ENCODE data around the gene ERFE. TPM values are rescaled to one million over a fixed set of nuclear protein-coding genes. Genes with fewer than 3 reads are reported as not detected.

ERFE gene
- total RNA-seq, 2 donors from 2014 or later, result 0.66 TPM; not detected in 1

DNA sequence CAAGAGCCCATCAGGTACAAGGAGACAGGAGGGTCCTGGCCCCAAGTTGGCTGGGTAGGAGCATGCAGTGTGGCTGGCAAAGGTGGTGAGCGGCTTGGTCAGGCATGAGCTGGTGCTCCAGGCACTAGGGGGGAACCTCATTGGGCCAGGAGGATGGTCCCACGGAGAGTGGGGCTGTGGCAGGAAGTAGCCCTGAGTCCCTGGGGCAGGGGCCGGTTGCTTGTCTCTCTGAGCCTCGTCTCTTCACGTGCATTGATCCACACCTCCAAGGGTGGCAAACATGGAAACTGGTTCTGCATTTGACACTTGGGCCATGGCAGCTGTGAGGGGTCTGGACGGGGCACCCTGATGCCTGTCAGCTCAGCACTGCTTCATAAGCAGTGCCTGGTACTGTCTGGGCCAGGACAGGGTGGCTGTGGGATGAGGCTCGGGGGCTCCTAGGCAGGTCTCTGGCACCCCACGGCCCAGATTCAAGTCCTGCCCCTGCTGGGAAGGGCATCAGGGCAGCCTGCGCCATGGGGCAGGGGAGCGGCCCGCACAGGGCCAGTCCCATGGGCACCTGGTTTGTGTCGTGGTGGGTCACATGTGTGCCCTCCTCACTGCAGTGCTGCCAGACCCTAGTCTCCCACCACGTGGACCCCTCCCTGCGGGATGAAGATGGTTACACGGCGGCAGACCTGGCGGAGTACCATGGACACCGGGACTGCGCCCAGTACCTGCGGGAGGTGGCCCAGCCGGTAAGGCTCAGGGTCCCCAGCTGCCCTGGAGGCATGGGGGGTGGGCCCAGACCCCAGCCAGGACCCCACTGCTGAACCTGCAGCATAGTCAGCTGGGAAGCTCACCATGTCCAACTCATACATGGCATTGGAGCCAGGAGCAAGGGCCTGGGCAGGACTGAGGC, 42.2 kb upstream of the ERFE start:
- Histone ChIP-seq H3K4me3 (no peak overlapping the region), H3K9me3 (no peaks in the 10 kb centered on the region), H3K27me3 (no peaks in the 10 kb centered on the region), H3K4me1 (peaks cover 27% of the 10 kb centered on the region), H3K36me3 (replicated peaks in 1 of 2; ENCODE audit: insufficient read depth in 1 of 2, low read depth in 2 of 2) (no peaks in the 10 kb centered on the region), H3K27ac (no peak overlapping the region)
- TF ChIP-seq, protein P1, sequence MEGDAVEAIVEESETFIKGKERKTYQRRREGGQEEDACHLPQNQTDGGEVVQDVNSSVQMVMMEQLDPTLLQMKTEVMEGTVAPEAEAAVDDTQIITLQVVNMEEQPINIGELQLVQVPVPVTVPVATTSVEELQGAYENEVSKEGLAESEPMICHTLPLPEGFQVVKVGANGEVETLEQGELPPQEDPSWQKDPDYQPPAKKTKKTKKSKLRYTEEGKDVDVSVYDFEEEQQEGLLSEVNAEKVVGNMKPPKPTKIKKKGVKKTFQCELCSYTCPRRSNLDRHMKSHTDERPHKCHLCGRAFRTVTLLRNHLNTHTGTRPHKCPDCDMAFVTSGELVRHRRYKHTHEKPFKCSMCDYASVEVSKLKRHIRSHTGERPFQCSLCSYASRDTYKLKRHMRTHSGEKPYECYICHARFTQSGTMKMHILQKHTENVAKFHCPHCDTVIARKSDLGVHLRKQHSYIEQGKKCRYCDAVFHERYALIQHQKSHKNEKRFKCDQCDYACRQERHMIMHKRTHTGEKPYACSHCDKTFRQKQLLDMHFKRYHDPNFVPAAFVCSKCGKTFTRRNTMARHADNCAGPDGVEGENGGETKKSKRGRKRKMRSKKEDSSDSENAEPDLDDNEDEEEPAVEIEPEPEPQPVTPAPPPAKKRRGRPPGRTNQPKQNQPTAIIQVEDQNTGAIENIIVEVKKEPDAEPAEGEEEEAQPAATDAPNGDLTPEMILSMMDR (IDR thresholded peaks at IDR 0.05), result no peak
- no peak for TF ChIP-seq POLR2A (IDR thresholded peaks at IDR 0.05)
- no peak for ATAC-seq
- intact Hi-C loops (cut with DNase I), result no loop called here
- WGBS, 2 donors, result 87 to 92% methylated on average over 3 to 20 of the region's 21 CpGs
- DNase-seq, result no peak

DNA sequence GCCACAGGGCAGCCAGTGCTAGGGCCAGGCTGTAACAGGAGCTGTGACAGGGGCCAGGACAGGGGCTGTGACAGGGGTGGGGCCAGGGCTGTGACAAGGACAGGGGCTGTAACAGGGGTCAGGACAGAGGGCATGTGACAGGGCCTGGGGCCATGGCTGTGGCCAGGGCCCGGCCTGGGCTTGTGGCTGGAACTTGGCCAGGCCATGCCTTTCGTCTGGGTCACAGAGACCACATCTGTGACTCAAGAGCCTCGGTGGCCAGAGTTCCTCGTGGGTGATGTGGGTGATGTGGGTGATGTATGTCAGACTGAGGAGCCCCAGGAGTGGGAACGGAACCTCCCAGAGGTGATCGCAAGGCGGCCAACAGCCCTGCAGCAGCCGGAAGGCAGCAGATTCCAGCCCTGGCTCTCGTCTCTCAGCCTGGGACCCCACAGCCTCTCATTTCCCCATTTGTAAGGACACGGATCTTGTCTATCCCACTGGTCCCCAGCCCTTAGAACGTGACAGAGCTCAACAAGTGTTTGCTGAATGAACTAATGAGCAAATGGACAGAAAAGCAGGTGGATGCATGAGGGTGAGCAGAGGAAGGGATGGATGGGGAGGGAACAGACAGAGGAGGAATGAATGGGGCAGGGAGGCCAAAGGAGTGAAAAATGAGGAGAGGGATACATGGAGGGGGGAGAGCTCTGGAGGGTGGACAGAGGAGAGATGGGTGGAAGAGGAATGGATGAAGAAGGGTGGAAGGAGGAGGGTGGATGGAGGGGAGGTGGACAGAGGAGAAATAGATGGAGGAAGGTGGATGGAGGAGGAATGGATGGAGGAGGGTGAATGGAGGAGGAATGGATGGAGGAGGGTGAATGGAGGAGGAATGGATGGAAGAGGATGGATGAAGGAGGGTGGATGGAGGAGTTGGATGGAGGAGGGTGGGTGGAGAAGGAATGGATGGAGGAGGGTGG, 41.3 kb upstream of the ERFE start:
- Histone ChIP-seq H3K36me3 (replicated peaks in 1 of 2; ENCODE audit: insufficient read depth in 1 of 2, low read depth in 2 of 2) (no peaks in the 10 kb centered on the region), H3K4me1 (peaks cover 27% of the 10 kb centered on the region), H3K27me3 (no peaks in the 10 kb centered on the region), H3K27ac (no peak overlapping the region), H3K9me3 (no peaks in the 10 kb centered on the region), H3K4me3 (no peak overlapping the region)
- ATAC-seq (no peak), DNase-seq (no peak)
- no peak for TF ChIP-seq POLR2A (IDR thresholded peaks at IDR 0.05)
- TF ChIP-seq, protein P1 (IDR thresholded peaks at IDR 0.05), result no peak
- intact Hi-C loops (cut with DNase I), result no loop called here
- 80 to 89% methylated on average over 3 to 10 of the region's 11 CpGs for WGBS, 2 donors

DNA sequence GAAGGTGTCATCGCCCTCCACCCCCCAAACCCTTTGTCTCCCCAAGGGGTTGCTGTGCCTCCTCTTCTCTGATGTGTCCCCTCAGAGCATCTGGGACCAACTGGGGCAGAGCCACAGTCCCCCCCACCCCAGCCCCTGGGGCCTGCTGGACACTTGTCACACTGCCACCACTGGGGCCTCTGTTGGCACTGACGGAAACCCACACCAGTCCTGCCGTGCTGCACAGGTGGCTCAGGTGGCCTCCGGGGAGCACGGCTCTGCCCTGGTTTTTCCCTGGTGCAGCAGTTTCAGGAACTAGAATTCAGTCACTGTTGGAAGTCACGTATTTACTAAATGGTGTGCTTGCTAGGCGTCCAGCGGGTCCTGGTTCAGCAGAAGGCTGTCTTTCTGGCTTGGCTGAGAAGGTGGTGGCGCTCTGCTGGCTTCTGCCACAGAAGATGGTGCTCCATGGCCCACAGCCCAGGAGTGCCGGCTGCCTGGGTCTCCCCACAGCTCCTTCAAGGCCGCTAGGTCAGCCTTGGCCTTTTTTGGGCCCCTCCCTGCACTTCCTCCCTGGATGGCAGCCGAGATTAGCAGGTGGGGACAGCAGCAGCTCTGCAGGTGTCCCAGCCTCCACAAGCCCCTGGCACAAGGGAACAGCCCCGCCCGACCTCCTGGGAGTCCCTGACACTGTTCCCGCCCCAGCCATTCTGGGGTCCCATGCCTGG, 38.9 kb upstream of the ERFE start:
- DNase-seq, result peak in 2 of 4 donors; percentile 36 to 41
- WGBS, 2 donors, result 55 to 70% methylated on average over 9 to 14 of the region's 15 CpGs
- intact Hi-C loops (cut with DNase I), result no loop called here
- no peaks in the 10 kb centered on the region for H3K27me3 ChIP-seq
- no peak for ATAC-seq
- H3K4me3 ChIP-seq, result no peak overlapping the region
- H3K4me1 ChIP-seq, result peaks cover 21% of the 10 kb centered on the region
- TF ChIP-seq, protein P1 (IDR thresholded peaks at IDR 0.05), result no peak
- no peak for TF ChIP-seq POLR2A (IDR thresholded peaks at IDR 0.05)
- no peaks in the 10 kb centered on the region for H3K9me3 ChIP-seq
- no peaks in the 10 kb centered on the region for H3K36me3 ChIP-seq (replicated peaks in 1 of 2; ENCODE audit: insufficient read depth in 1 of 2, low read depth in 2 of 2)
- H3K27ac ChIP-seq, result no peak overlapping the region

DNA sequence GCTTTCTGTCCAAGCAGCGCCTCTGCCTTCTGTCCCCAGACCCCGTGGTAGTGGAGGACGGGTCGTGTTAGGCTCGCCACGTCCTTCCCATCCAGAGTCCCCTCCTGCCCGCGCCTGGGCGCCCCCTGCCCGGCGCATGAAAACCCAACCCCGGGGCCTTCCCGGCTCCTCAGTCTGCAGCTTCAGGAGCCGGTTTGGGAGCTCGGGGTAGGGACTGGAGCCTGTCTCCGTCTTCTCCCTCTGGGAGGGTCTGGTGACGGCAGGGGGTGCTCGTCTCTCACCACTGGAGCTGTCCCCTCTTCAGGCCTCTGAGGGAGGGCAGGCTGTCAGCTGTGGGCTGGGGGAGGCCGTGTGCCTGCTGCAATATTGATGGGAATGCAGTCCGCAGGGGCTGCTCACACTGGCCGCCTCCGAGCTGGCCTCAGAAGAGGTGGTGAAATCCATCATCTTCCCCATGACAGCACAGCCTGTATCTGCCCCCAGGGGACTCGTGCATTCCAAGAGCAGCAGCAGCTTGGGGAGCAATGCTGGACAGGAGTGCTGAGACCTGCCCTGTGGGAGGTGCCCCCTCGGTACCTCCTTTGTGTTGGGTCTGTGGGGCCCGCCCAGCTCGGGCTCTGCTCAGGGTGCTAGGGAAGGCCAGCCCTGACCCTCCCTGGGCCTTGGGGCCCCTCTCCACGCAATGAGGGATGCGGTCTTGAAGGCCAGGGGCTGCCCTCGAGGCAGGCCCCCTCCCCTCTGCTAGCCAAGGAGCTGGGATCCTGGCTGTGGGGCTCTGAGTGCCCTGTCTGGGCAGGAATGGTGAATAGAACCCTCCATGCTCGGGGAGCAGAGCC, 38.1 kb upstream of the ERFE start:
- DNase-seq, result no peak
- no peak overlapping the region for H3K4me3 ChIP-seq
- TF ChIP-seq, protein P1 (IDR thresholded peaks at IDR 0.05), result no peak
- no peak for TF ChIP-seq POLR2A (IDR thresholded peaks at IDR 0.05)
- no peaks in the 10 kb centered on the region for H3K36me3 ChIP-seq (replicated peaks in 1 of 2; ENCODE audit: insufficient read depth in 1 of 2, low read depth in 2 of 2)
- H3K4me1 ChIP-seq, result peaks cover 13% of the 10 kb centered on the region
- no peaks in the 10 kb centered on the region for H3K9me3 ChIP-seq
- ATAC-seq, result no peak
- intact Hi-C loops (cut with DNase I), result no loop called here
- WGBS, 2 donors, result 58 to 75% methylated on average over 13 to 30 of the region's 30 CpGs
- no peak overlapping the region for H3K27ac ChIP-seq
- no peaks in the 10 kb centered on the region for H3K27me3 ChIP-seq

Data from body of pancreas (tissue), 4 donors.